Stomach (tissue), 4 donors: Measurements from ENCODE around the gene PHLDA1.

Experiments used
- POLR2AphosphoS5 ChIP-seq, 3 donors: sonication (generic); formaldehyde crosslinking; IDR thresholded peaks; one replicate each; pipeline ENCODE4 v1.6.1; 2016; ENCODE audit warnings: antibody characterized with exemption in 3 of 3
- TF ChIP-seq, protein P1 (sequence below), 7 experiments: fragments of 450-650 bp in 4 of 7; fragments of 200-600 bp in 3 of 7; sonication (generic) in 3 of 7; IDR thresholded peaks; one replicate each; pipeline ENCODE4 v1.5.1; 2016 to 2019; ENCODE audit warnings: antibody characterized with exemption in 7 of 7, control low read depth in 2 of 7, mild to moderate bottlenecking in 1 of 7

GRCh38 chr12:75976113-75976512, 55.5 kb downstream of the PHLDA1 start:
- TF ChIP-seq, protein P1, sequence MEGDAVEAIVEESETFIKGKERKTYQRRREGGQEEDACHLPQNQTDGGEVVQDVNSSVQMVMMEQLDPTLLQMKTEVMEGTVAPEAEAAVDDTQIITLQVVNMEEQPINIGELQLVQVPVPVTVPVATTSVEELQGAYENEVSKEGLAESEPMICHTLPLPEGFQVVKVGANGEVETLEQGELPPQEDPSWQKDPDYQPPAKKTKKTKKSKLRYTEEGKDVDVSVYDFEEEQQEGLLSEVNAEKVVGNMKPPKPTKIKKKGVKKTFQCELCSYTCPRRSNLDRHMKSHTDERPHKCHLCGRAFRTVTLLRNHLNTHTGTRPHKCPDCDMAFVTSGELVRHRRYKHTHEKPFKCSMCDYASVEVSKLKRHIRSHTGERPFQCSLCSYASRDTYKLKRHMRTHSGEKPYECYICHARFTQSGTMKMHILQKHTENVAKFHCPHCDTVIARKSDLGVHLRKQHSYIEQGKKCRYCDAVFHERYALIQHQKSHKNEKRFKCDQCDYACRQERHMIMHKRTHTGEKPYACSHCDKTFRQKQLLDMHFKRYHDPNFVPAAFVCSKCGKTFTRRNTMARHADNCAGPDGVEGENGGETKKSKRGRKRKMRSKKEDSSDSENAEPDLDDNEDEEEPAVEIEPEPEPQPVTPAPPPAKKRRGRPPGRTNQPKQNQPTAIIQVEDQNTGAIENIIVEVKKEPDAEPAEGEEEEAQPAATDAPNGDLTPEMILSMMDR (IDR thresholded peaks at IDR 0.05): no peak
- no peak for TF ChIP-seq POLR2AphosphoS5 (IDR thresholded peaks at IDR 0.05)
